ENCODE results near the gene ATP5ME. TPM values are rescaled to one million over a fixed set of nuclear protein-coding genes. Genes with fewer than 3 reads are reported as not detected.
"Not testable (repeated sequence)": the region's sequence is repeated elsewhere in the genome, so short reads cannot be mapped to it uniquely, and the experiment has no call there.

The ATP5ME gene
- total RNA-seq, 1 experiment from 2014 or later = 236 TPM

DNA sequence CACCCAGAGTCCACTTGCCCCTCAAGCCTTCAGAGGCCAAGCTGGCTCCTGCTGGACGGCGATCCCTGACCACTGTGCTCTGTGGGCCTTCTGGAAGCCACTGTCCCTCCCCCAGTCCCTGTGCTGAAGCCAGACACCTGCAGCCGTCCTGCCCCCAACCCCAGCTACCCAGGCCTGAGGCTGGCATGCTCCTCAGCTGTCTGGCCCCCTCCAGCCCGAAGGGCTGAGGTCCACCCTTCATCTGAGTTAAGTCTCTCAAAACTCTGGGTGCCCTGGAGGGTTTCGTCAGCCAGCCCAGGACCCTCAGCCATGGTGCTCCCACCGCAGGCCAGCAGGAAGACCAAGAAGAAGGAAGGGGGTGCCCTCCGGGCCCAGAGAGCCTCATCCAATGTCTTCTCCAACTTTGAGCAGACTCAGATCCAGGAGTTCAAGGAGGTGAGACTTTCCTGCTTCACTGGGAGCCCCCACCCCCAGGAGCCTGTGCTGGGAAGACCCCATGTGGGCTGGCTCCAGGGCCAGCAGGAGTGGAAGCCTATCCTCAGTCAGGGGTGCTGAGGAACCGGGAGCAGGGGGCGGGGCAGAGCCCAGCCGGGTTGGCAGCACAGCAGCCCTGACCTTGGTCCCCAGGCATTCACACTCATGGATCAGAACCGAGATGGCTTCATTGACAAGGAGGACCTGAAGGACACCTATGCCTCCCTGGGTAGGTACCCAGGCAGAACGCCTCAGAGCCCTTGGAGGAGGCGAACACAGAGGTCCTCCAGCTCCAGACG is 4.4 kb upstream of the ATP5ME start:
- no peak for DNase-seq (ENCODE audit: low read depth, low spot score)
- in situ Hi-C loops (cut with HindIII; ENCODE audit: low pct_unique_long_range_greater_than_20kb, low sequenced_read_pairs) = no loop called here

DNA sequence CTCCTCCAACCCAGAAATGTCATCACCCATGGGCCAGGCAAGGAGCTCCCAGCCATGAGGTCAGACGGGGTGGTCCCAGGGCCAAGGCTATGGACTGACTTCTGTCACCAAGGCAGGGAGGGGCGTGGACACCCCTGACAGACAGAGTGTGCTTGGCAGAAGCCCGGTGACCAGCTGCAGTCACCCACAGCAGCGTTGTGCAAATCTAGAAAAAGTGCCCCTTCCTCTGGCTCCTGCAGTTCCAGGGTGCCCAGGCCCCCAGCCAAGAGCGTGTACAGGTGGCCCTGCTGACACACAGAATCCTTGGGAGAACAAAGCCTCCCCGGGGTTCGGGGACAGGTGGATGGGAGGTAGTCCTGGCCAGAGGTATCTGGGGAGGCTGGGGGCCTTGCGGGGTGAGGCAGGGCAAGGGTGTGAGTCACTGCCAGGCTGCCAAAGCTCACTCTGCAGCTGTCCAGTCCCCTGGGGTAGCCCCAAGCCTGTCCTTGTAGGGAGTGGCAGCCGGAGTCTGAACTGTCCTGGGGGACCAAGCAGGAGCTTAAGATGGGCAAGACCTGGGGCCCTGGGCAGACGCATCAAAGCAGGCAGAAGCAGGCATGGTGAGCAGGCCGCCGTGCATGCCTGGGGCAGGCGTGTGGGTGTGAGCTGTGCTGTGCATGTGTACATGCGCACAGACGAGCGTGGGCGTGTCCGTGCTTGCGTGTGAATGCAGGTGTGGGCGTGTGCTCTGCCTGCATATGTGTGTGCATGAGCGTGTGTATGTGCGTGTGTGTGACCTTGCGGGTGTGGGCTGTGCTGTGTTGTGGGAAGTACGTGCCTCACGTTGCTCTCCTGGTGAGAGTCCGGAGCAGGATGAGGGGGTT is 3.6 kb upstream of the ATP5ME start:
- in situ Hi-C loops (cut with HindIII; ENCODE audit: low pct_unique_long_range_greater_than_20kb, low sequenced_read_pairs) = no loop called here
- DNase-seq (ENCODE audit: low read depth, low spot score) = no peak

GRCh38 chr4:676871-677235 is 2.8 kb upstream of the ATP5ME start:
- DNase-seq (ENCODE audit: low read depth, low spot score) = no peak
- in situ Hi-C loops (cut with HindIII; ENCODE audit: low pct_unique_long_range_greater_than_20kb, low sequenced_read_pairs) = no loop called here

- DNase-seq (ENCODE audit: low read depth, low spot score) = no peak
- in situ Hi-C loops (cut with HindIII; ENCODE audit: low pct_unique_long_range_greater_than_20kb, low sequenced_read_pairs) = no loop called here
Measured at GRCh38 chr4:675980-676870, 2.1 kb upstream of the ATP5ME start.

DNA sequence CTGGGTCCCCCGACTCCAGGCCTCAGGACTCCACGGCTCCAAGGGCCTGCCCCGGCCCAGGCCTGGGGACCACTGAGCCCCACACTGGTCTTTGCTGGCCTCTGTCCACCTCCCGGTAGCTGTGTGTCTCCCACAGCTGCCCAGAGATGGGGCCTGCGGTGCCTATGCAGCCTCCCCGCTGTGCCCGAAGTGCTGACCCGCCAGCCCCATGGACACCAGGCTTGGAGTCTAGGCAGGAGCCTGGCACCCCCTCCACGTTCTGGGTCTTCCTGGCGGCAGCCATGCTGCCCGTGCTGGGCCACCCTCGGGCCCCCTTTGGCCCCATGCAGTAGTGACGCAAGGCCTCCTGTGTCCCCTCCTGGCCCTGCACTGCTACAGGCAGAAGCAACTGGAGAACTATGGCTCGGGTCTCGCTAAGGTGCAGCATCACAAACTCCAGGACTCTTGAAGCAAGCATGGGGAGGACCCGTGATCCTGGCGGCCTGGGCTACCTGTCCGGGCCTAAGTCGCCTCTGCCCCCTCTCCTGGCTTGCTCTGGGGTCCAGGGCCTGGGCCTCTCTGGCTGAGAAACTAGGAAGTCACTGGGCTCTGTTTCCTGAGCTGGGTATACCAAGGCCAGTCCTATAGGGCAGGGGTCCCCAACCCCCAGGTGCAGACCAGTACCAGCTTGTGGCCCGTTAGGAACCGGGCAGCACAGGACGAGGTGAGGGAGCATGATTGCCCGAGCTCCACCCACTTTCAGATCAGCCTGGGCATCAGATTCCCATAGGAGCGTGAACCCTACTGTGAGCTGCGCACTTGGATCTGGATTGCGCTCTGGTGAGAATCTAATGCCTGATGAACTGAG is 1.2 kb upstream of the ATP5ME start:
- in situ Hi-C loops (cut with HindIII; ENCODE audit: low pct_unique_long_range_greater_than_20kb, low sequenced_read_pairs) = no loop called here
- no peak for DNase-seq (ENCODE audit: low read depth, low spot score)

DNA sequence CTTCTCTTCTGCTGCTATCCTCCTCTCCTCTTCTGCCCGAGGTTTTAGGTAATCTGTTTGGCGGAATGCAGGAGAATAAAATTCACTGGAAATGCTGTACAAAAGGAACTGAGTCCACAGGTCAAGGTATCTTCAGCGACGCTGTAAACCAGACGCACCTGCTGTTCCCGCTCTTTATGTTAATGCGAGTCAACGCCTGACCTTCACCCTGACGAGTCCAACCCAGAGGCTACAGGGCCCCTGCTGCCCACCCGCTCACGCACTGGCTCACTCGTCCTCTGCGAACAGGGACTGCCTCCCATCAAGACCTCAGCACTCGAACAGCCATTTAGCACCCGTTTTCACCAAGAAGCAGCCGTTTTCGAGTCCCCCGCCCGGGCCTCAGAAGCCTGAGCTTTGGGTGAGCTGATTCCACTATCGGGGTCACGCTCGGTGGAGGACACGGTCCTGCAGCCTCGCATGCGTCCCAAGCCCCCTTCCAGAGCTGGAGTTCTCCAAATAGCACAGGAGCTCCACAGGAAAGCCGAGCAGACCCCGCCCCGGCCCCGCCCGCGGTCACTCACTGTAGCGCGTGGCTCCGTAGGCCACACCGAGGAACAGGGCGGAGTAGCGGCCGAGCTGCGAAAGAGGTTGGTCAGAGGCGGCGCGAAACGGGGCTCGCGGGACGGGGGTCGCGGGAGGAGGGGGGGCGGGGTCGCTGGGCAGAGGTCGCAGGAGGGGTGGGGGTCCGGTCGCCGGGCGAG is 556 bp downstream of the ATP5ME start:
- no peak for DNase-seq (ENCODE audit: low read depth, low spot score)
- in situ Hi-C loops (cut with HindIII; ENCODE audit: low pct_unique_long_range_greater_than_20kb, low sequenced_read_pairs) = no loop called here

DNA sequence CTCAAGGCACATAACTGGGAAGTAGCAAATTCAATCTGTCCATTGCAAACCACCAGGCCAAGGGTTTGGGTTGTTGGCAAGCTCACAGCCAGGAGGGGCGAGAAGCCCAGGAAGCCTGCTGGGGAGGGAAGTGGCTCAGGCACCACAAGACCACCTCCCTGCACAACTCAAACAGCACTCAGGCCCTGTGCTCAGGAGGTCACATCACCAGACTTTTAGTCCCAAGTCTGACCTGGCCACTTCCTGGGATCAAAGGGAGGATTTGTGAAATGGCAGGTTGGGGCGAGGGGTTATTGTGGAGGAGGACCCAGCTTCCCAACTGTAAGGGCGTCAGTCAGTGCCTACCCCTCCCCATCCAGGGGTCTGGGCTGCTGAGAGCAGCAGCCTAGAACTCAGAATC is 2.3 kb downstream of the ATP5ME start:
- in situ Hi-C loops (cut with HindIII; ENCODE audit: low pct_unique_long_range_greater_than_20kb, low sequenced_read_pairs) = no loop called here
- no peak for DNase-seq (ENCODE audit: low read depth, low spot score)

DNA sequence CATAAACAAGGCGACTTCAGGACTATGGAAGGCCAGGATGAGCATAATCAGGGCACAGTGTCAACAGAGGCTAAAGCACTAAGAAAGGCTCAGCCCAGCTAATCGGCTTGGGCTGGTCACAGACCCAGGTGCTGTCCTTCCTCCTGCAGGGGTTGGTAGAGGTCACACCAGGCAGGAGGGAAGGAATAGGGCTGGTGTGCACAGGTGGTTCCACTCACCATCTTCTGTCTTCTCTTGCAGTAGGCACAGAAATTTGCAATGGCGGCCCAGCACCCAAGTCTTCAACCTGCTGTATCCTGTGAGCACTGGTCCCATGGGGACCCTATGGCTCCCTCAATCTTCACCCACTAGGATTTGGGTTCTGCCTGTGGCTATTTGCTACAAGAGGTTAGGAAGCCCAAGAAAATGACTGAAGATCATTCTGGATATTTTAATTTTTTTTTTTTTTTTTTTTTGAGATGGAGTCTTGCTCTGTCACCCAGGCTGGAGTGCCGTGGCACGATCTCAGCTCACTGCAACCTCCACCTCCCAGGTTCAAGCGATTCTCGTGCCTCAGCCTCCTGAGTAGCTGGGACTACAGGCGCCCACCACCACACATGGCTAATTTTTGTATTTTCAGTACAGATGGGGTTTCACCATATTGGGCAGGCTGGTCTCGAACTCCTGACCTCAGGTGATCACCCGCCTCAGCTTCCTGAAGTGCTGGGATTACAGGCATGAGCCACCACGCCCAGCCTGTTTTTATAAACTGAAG is 4.1 kb downstream of the ATP5ME start:
- DNase-seq (ENCODE audit: low read depth, low spot score); in situ Hi-C loops (cut with HindIII; ENCODE audit: low pct_unique_long_range_greater_than_20kb, low sequenced_read_pairs): not testable (repeated sequence)

- in situ Hi-C loops (cut with HindIII; ENCODE audit: low pct_unique_long_range_greater_than_20kb, low sequenced_read_pairs) = not testable (repeated sequence)
Measured at GRCh38 chr4:668219-668618, 5.9 kb downstream of the ATP5ME start.

DNA sequence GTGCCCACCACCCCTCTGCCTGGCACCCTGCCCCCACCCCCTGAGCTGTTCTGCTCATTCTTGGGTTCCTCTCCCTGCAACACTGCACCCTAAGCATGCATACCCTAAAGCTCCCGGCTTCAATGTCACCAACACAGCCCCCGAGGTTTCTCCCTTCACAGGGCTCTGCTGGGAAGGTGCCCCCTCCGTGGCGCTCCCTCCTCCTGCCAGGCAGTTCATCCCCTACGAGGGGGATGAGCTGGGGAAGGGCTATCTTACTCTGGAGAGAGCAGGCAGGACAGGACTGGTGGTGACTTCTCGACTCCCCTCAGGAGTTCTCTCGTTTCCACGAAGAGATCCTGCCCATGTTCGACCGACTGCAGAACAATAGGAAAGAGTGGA is 6.5 kb downstream of the ATP5ME start:
- in situ Hi-C loops (cut with HindIII; ENCODE audit: low pct_unique_long_range_greater_than_20kb, low sequenced_read_pairs) = no loop called here
- DNase-seq (ENCODE audit: low read depth, low spot score) = no peak

More at GRCh38 chr4:668219-668618, 5.9 kb downstream of the ATP5ME start:
- DNase-seq (ENCODE audit: low read depth, low spot score) = not testable (repeated sequence)

DNA sequence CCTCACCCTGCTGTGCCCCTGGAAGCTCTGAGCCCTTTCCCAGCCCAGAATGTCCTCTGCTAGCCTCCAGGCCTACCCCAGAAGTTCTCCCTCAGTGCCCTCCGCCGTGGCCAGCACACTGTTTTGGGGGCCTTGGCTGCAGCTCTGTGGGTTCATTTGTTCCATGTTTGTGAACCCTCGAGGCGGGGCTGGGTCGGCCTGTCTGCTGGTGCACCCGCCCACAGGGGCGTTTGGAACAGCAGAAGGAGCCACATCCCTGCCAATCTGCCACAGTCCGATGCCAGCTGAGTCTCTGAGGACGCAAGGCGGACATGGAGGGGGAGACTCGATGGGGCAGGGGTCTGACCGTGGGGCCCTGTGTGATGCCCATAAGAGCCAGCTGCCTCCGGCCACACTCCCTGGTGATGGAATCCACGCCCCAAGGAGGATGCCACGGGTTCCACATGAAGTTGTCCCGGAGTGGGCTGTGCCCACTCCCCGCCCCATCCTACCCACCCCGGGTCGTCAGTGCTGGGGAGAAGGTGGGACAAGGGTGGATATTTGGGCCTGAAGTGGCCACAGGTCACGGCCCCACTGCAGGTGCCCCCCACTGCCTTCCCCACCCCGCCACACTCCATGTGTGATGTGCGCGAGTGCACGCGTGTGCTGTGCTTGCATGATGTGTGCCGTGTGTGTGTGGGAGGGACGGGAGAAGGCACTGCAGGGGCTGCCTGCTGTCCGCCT is 7.1 kb downstream of the ATP5ME start:
- DNase-seq (ENCODE audit: low read depth, low spot score) = no peak
- in situ Hi-C loops (cut with HindIII; ENCODE audit: low pct_unique_long_range_greater_than_20kb, low sequenced_read_pairs) = no loop called here

GRCh38 chr4:666436-666810 is 7.7 kb downstream of the ATP5ME start:
- DNase-seq (ENCODE audit: low read depth, low spot score) = no peak

DNA sequence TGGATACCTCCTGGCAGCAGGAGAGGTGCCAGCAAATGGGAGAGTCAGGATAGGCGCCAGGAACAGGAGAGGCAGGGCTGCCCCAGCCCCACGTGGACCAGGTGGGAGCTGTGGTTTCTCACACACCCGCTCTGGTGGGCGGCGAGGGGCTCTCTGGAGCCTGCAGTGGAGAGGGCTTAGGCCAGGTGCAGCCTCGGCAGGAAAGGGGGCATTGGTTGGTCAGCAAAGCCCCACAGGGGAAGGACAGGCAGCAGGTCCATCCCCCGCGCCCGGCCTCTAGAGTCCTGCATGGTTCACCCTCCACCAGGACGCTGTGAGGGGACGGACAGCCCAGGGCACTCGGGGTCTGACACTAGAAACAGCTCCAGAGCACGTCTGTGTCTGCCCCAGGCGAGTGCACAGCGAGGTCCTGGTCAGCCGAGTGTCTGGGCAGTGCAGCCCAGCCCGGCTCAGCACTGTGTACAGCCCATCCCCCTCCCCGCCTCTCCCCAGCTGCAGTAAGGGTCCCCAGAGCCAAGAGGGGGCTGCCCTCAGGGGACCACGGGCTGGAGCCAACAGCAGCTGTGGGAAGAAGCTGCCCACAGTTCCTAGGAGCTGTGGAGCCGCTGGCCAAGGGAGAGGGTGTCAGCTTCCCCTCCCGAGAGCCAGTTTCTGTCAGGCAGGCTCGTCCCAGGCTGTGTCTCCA is 8.2 kb downstream of the ATP5ME start:
- in situ Hi-C loops (cut with HindIII; ENCODE audit: low pct_unique_long_range_greater_than_20kb, low sequenced_read_pairs) = no loop called here

More at GRCh38 chr4:666436-666810, 7.7 kb downstream of the ATP5ME start:
- in situ Hi-C loops (cut with HindIII; ENCODE audit: low pct_unique_long_range_greater_than_20kb, low sequenced_read_pairs) = no loop called here

DNA sequence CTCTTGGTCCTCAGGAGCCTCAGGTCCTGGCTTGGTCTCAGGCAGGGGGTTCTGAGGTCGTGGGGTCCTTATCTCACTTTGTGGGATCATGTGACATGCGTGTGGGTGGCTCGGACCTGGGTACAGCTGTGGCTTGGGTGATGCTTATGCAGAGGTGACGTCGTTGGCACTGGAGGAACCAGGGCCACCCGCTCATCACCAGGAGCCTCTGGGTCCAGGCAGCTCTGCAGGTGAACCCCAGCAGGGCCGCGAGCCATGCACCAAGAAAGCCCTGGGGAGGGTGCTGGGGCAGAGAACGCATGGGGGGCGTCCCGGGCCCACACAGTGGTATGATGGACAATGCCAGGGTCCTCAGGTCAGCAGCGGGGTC is 8.7 kb downstream of the ATP5ME start:
- no peak for DNase-seq (ENCODE audit: low read depth, low spot score)
- in situ Hi-C loops (cut with HindIII; ENCODE audit: low pct_unique_long_range_greater_than_20kb, low sequenced_read_pairs) = no loop called here

More for the DNA sequence above, 8.2 kb downstream of the ATP5ME start:
- DNase-seq (ENCODE audit: low read depth, low spot score) = no peak

GRCh38 chr4:664713-665231 is 9.3 kb downstream of the ATP5ME start:
- DNase-seq (ENCODE audit: low read depth, low spot score) = no peak
- in situ Hi-C loops (cut with HindIII; ENCODE audit: low pct_unique_long_range_greater_than_20kb, low sequenced_read_pairs) = no loop called here

All from SK-MEL-5 (cell line).